ENCODE results near the gene HHAT.
"Not testable (repeated sequence)": the region's sequence is repeated elsewhere in the genome, so short reads cannot be mapped to it uniquely, and the experiment has no call there.

HHAT gene

GRCh38 chr1:210347112-210347511, 18.4 kb downstream of the HHAT start:
- no peak for DNase-seq (ENCODE audit: low read depth in 1 of 2, low spot score in 1 of 2)
- in situ Hi-C loops (cut with HindIII; ENCODE audit: low pct_unique_long_range_greater_than_20kb, low sequenced_read_pairs) = no loop called here
- TF ChIP-seq JUND (IDR thresholded peaks at IDR 0.05; ENCODE audit: low read depth) = no peak

- no peak for TF ChIP-seq JUND (IDR thresholded peaks at IDR 0.05; ENCODE audit: low read depth)
- DNase-seq (ENCODE audit: low read depth in 1 of 2, low spot score in 1 of 2) = no peak
- in situ Hi-C loops (cut with HindIII; ENCODE audit: low pct_unique_long_range_greater_than_20kb, low sequenced_read_pairs) = no loop called here
These were observed 22.8 kb downstream of the HHAT start for GRCh38 chr1:210351496-210351895.

- in situ Hi-C loops (cut with HindIII; ENCODE audit: low pct_unique_long_range_greater_than_20kb, low sequenced_read_pairs) = no loop called here
- no peak for DNase-seq (ENCODE audit: low read depth in 1 of 2, low spot score in 1 of 2)
- TF ChIP-seq JUND (IDR thresholded peaks at IDR 0.05; ENCODE audit: low read depth) = no peak
These were observed 23.9 kb downstream of the HHAT start for GRCh38 chr1:210352575-210352974.

GRCh38 chr1:210354305-210354704, 25.6 kb downstream of the HHAT start:
- DNase-seq (ENCODE audit: low read depth in 1 of 2, low spot score in 1 of 2); in situ Hi-C loops (cut with HindIII; ENCODE audit: low pct_unique_long_range_greater_than_20kb, low sequenced_read_pairs): not testable (repeated sequence)

- no peak for DNase-seq (ENCODE audit: low read depth in 1 of 2, low spot score in 1 of 2)
- in situ Hi-C loops (cut with HindIII; ENCODE audit: low pct_unique_long_range_greater_than_20kb, low sequenced_read_pairs) = no loop called here
- TF ChIP-seq JUND (IDR thresholded peaks at IDR 0.05; ENCODE audit: low read depth) = no peak
These were observed 29.9 kb downstream of the HHAT start for GRCh38 chr1:210358626-210359025.

GRCh38 chr1:210359255-210359654, 30.6 kb downstream of the HHAT start:
- no peak for TF ChIP-seq JUND (IDR thresholded peaks at IDR 0.05; ENCODE audit: low read depth)
- no peak for DNase-seq (ENCODE audit: low read depth in 1 of 2, low spot score in 1 of 2)
- in situ Hi-C loops (cut with HindIII; ENCODE audit: low pct_unique_long_range_greater_than_20kb, low sequenced_read_pairs) = no loop called here

- peak; percentile 53 to 84 for DNase-seq (ENCODE audit: low read depth in 1 of 2, low spot score in 1 of 2)
- in situ Hi-C loops (cut with HindIII; ENCODE audit: low pct_unique_long_range_greater_than_20kb, low sequenced_read_pairs) = no loop called here
- no peak for TF ChIP-seq JUND (IDR thresholded peaks at IDR 0.05; ENCODE audit: low read depth)
These were observed 32.3 kb downstream of the HHAT start for GRCh38 chr1:210360852-210361477.

GRCh38 chr1:210361665-210362064, 33.0 kb downstream of the HHAT start:
- in situ Hi-C loops (cut with HindIII; ENCODE audit: low pct_unique_long_range_greater_than_20kb, low sequenced_read_pairs) = no loop called here
- DNase-seq (ENCODE audit: low read depth in 1 of 2, low spot score in 1 of 2) = no peak
- no peak for TF ChIP-seq JUND (IDR thresholded peaks at IDR 0.05; ENCODE audit: low read depth)

GRCh38 chr1:210362526-210362925, 33.8 kb downstream of the HHAT start:
- in situ Hi-C loops (cut with HindIII; ENCODE audit: low pct_unique_long_range_greater_than_20kb, low sequenced_read_pairs) = no loop called here
- TF ChIP-seq JUND (IDR thresholded peaks at IDR 0.05; ENCODE audit: low read depth) = no peak
- DNase-seq (ENCODE audit: low read depth in 1 of 2, low spot score in 1 of 2) = no peak

GRCh38 chr1:210363119-210363518, 34.4 kb downstream of the HHAT start:
- no peak for DNase-seq (ENCODE audit: low read depth in 1 of 2, low spot score in 1 of 2)
- TF ChIP-seq JUND (IDR thresholded peaks at IDR 0.05; ENCODE audit: low read depth) = no peak
- in situ Hi-C loops (cut with HindIII; ENCODE audit: low pct_unique_long_range_greater_than_20kb, low sequenced_read_pairs) = no loop called here

GRCh38 chr1:210364479-210364878, 35.8 kb downstream of the HHAT start:
- in situ Hi-C loops (cut with HindIII; ENCODE audit: low pct_unique_long_range_greater_than_20kb, low sequenced_read_pairs) = no loop called here
- no peak for DNase-seq (ENCODE audit: low read depth in 1 of 2, low spot score in 1 of 2)
- TF ChIP-seq JUND (IDR thresholded peaks at IDR 0.05; ENCODE audit: low read depth) = no peak

GRCh38 chr1:210366767-210367166, 38.1 kb downstream of the HHAT start:
- in situ Hi-C loops (cut with HindIII; ENCODE audit: low pct_unique_long_range_greater_than_20kb, low sequenced_read_pairs) = no loop called here
- DNase-seq (ENCODE audit: low read depth in 1 of 2, low spot score in 1 of 2) = peak; percentile 42 to 98
- no peak for TF ChIP-seq JUND (IDR thresholded peaks at IDR 0.05; ENCODE audit: low read depth)

GRCh38 chr1:210367566-210367965, 38.9 kb downstream of the HHAT start:
- DNase-seq (ENCODE audit: low read depth in 1 of 2, low spot score in 1 of 2) = no peak
- TF ChIP-seq JUND (IDR thresholded peaks at IDR 0.05; ENCODE audit: low read depth) = no peak
- in situ Hi-C loops (cut with HindIII; ENCODE audit: low pct_unique_long_range_greater_than_20kb, low sequenced_read_pairs) = no loop called here

- DNase-seq (ENCODE audit: low read depth in 1 of 2, low spot score in 1 of 2) = no peak
- in situ Hi-C loops (cut with HindIII; ENCODE audit: low pct_unique_long_range_greater_than_20kb, low sequenced_read_pairs) = no loop called here
These were observed 40.7 kb downstream of the HHAT start for GRCh38 chr1:210369425-210369824.

More at GRCh38 chr1:210369425-210369824, 40.7 kb downstream of the HHAT start:
- TF ChIP-seq JUND (IDR thresholded peaks at IDR 0.05; ENCODE audit: low read depth) = no peak
